Right lobe of liver (tissue), 6 donors: ENCODE data around the gene ADCY9. TPM values are rescaled to one million over a fixed set of nuclear protein-coding genes. Genes with fewer than 3 reads are reported as not detected.
"Not testable (repeated sequence)": the region's sequence is repeated elsewhere in the genome, so short reads cannot be mapped to it uniquely, and the experiment has no call there.

ENCODE experiments used
- ATAC-seq, 4 donors: fragments of 200-7000 bp; cut with Tn5 transposase; one replicate each; pipeline ENCODE4 v1.9.1; 2020; ENCODE audit warnings: mild to moderate bottlenecking in 4 of 4, moderate library complexity in 4 of 4
- DNase-seq, 3 donors: peaks; one replicate each; pipeline ENCODE4 v3.0.0-alpha.2; 2020
- H3K27ac ChIP-seq, 3 donors: fragments of 200-600 bp; one replicate each; pipeline ENCODE4 v1.8.0; 2022
- H3K27me3 ChIP-seq, 2 donors: fragments of 200-600 bp; one replicate each; pipeline ENCODE4 v1.8.0; 2022
- H3K36me3 ChIP-seq, 4 donors: fragments of 200-600 bp; sonication (generic) in 1 of 4; one replicate each; pipeline versions ENCODE4 v1.5.1 to v1.8.0; 2017 to 2022; ENCODE audit warnings: control low read depth in 1 of 4
- H3K4me1 ChIP-seq, 4 donors: fragments of 200-600 bp; sonication (generic) in 1 of 4; one replicate each; pipeline versions ENCODE4 v1.5.1 to v1.8.0; 2017 to 2022; ENCODE audit warnings: control low read depth in 1 of 4
- H3K4me3 ChIP-seq, 3 donors: fragments of 200-600 bp; one replicate each; pipeline ENCODE4 v1.8.0; 2022
- H3K9me3 ChIP-seq, 4 donors: fragments of 200-600 bp; sonication (generic) in 1 of 4; one replicate each; pipeline versions ENCODE4 v1.5.1 to v1.8.0; 2017 to 2022; ENCODE audit warnings: control low read depth in 1 of 4
- POLR2A ChIP-seq: fragments of 450-650 bp; IDR thresholded peaks from one replicate; pipeline ENCODE4 v1.6.1; 2017; ENCODE audit warnings: antibody characterized with exemption, mild to moderate bottlenecking
- WGBS: methylation state at CpG from one replicate; pipeline ENCODE4 v1.1.6; 2018; ENCODE audit warnings: low coverage, low lambda C conversion rate; ENCODE audit not compliant: insufficient coverage; ENCODE audit errors: missing lambda C conversion rate; 5-methylcytosine and 5-hydroxymethylcytosine counted together
- intact Hi-C, 2 donors: fragments of 100-400 bp; cut with DNase I; formaldehyde crosslinking; loops; one replicate each; pipeline versions ENCODE4 v1.11.2 to v1.14.1; 2022
- total RNA-seq, 6 experiments: library from RNA; depleted of rRNA in 2 of 6; stranded (reverse); fragments of >200 nt in 2 of 6; fragmentation: NEBNext Ultra II Directional in 3 of 6; extraction: Animal tissue kit (Norgen Biotek cat#: 25700) in 3 of 6; gene quantifications; one replicate each; pipeline versions ENCODE4 v1.1.0 to v1.2.4, GENCODE V29; 2016 to 2023
- TF ChIP-seq, protein P1 (sequence below), 4 donors: fragments of 200-600 bp in 3 of 4; fragments of 450-650 bp in 1 of 4; IDR thresholded peaks; one replicate each; pipeline versions ENCODE4 v1.5.1 to v1.8.0; 2016 to 2022; ENCODE audit warnings: antibody characterized with exemption in 4 of 4, mild to moderate bottlenecking in 2 of 4
- donor health status: DM: no; HTN: yes; CAD: no.
- donor health status: DM: no; HTN: no; CAD: no.
- donor health status: DM: no; HTN: no; CAD: no.
- donor health status: DM: no; HTN: yes; CAD: no.
- donor health status: DM: no; HTN: yes; CAD: no.

ADCY9 gene
- total RNA-seq, 6 experiments from 2014 or later, result 17.3 to 41.5 (median 25.6) TPM

DNA sequence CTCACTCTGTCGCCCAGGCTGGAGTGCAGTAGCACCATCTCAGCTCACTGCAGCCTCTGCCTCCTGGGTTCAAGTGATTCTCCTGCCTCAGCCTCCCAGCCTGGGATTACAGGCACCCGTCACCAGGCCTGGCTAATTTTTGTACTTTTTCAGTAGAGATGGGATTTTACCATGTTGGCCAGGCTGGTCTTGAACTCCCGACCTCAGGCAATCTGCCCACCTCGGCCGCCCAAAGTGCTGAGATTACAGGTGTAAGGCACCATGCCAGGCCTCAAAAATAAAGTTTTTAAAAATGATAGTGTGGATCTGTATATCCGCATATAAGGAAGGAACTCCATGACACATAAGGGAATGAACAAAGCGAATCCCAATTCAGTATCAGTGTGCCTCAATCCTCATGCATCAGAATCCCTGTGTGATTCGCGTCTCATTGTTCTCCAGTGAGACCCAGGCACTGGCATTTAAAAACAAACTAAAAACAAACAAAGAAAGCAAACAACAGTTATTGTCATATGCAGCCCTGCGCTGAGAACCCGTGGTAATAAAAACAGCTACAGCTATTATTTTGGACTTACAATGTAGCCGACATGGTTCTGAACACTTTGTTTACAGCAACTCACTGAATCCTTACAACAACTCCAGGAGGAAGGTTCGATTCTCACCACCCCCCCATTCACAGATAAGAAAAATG, 181.6 kb downstream of the ADCY9 start:
- no peak for TF ChIP-seq POLR2A
- TF ChIP-seq, protein P1, sequence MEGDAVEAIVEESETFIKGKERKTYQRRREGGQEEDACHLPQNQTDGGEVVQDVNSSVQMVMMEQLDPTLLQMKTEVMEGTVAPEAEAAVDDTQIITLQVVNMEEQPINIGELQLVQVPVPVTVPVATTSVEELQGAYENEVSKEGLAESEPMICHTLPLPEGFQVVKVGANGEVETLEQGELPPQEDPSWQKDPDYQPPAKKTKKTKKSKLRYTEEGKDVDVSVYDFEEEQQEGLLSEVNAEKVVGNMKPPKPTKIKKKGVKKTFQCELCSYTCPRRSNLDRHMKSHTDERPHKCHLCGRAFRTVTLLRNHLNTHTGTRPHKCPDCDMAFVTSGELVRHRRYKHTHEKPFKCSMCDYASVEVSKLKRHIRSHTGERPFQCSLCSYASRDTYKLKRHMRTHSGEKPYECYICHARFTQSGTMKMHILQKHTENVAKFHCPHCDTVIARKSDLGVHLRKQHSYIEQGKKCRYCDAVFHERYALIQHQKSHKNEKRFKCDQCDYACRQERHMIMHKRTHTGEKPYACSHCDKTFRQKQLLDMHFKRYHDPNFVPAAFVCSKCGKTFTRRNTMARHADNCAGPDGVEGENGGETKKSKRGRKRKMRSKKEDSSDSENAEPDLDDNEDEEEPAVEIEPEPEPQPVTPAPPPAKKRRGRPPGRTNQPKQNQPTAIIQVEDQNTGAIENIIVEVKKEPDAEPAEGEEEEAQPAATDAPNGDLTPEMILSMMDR (IDR thresholded peaks at IDR 0.05), result no peak
- Histone ChIP-seq H3K4me1 (peaks cover 0 to 9% (median 0%) of the 10 kb centered on the region in 4 donors), H3K27ac (no peak overlapping the region), H3K27me3 (no peaks in the 10 kb centered on the region), H3K4me3 (no peak overlapping the region), H3K9me3 (no peaks in the 10 kb centered on the region), H3K36me3 (no peaks in the 10 kb centered on the region)
- no peak for ATAC-seq
- intact Hi-C loops, result no loop called here
- no peak for DNase-seq
- WGBS, result 60% methylated on average over 12 of the region's 13 CpGs

- H3K9me3 ChIP-seq, ATAC-seq, intact Hi-C loops, H3K27ac ChIP-seq, H3K4me1 ChIP-seq, H3K36me3 ChIP-seq, H3K4me3 ChIP-seq, H3K27me3 ChIP-seq, DNase-seq: not testable (repeated sequence)
- 85% methylated on average over 2 of the region's 2 CpGs for WGBS
Measured at GRCh38 chr16:3927147-3927546, 189.1 kb downstream of the ADCY9 start.

DNA sequence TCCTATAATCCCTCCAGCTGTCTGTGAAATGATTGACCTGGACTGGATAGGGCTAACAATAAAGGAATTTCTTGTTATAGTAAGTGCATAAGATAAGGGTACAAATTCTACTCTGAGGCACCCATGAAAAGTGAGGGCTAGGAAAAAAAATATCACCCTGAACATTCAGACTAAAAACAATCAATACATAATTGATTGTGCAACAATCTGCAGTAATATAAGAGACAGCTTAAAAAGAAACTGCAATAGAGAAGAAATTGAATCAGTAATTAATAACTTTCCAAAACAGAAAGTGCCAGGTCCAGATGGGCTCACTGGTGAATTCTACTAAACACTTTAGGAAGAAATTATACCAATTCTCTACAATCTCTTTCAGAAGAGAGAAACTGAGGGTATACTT, 191.5 kb downstream of the ADCY9 start:
- Histone ChIP-seq H3K4me1 (peaks cover 0 to 2% (median 0%) of the 10 kb centered on the region in 4 donors), H3K27me3 (no peaks in the 10 kb centered on the region), H3K4me3 (no peak overlapping the region), H3K9me3 (no peaks in the 10 kb centered on the region), H3K27ac (no peak overlapping the region), H3K36me3 (no peaks in the 10 kb centered on the region)
- ATAC-seq (no peak), DNase-seq (no peak)
- intact Hi-C loops, result no loop called here
- no peak for TF ChIP-seq POLR2A
- TF ChIP-seq, protein P1 (IDR thresholded peaks at IDR 0.05), result no peak

GRCh38 chr16:3922241-3922640, 194.0 kb downstream of the ADCY9 start:
- WGBS, result 42% methylated on average over 10 of the region's 13 CpGs
- intact Hi-C loops, result no loop called here
- no peak for TF ChIP-seq POLR2A
- no peaks in the 10 kb centered on the region for H3K27me3 ChIP-seq
- H3K36me3 ChIP-seq, result no peaks in the 10 kb centered on the region
- H3K4me1 ChIP-seq, result peaks cover 0 to 2% (median 0%) of the 10 kb centered on the region in 4 donors
- no peak overlapping the region for H3K27ac ChIP-seq
- H3K9me3 ChIP-seq, result no peaks in the 10 kb centered on the region
- ATAC-seq (no peak), DNase-seq (no peak)
- H3K4me3 ChIP-seq, result no peak overlapping the region

DNA sequence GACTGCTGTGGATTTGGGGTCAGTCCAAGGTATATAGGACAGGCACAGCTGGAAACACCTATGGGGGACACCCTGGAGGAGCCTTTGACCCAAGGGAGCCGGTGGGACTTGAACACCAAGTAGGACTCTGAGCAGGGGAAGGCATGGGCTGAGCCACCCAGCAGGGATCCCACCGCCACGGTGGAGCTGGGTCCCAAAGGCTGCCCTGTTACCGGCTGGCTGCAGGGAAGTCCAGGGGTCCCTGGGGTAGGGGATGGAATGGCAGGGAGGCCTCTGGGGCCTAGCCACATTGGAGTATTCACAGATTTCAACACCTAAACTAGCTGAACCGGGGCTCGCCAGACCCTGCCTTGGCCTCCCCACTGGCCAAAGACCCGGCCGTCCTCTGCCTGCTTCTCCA, 196.0 kb downstream of the ADCY9 start:
- 50% methylated on average over 1 of the region's 8 CpGs for WGBS
- DNase-seq, result no peak
- TF ChIP-seq, protein P1 (IDR thresholded peaks at IDR 0.05), result no peak
- TF ChIP-seq POLR2A, result no peak
- intact Hi-C loops, result no loop called here
- H3K27ac ChIP-seq, result no peak overlapping the region
- H3K4me3 ChIP-seq, result no peak overlapping the region
- peaks cover 0 to 2% (median 0%) of the 10 kb centered on the region in 4 donors for H3K4me1 ChIP-seq
- no peak for ATAC-seq
- H3K27me3 ChIP-seq, result no peaks in the 10 kb centered on the region
- H3K36me3 ChIP-seq, result no peaks in the 10 kb centered on the region
- H3K9me3 ChIP-seq, result no peaks in the 10 kb centered on the region

DNA sequence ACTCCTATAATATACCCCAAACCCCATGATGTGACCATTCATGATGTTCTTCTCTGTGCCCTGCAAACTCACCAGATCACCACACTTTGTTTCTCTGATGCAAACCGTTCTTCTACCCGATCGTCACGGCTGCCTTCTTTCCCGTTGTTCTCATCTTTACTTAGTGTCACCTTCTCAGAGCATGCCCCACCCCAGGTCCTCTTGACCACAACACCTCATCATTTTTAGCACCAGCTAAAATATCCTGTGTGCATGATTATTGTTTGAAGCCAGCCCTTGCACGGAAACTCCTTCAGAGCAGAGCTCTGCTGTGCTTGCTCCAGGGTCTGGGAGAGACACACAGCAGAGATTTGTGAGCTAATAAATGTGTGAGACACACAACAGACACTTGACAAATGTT, 196.8 kb downstream of the ADCY9 start:
- intact Hi-C loops, result no loop called here
- no peak for ATAC-seq
- no peaks in the 10 kb centered on the region for H3K9me3 ChIP-seq
- no peak for DNase-seq
- TF ChIP-seq POLR2A, result no peak
- TF ChIP-seq, protein P1 (IDR thresholded peaks at IDR 0.05), result no peak
- no peaks in the 10 kb centered on the region for H3K4me1 ChIP-seq
- H3K27me3 ChIP-seq, result no peaks in the 10 kb centered on the region
- no peak overlapping the region for H3K4me3 ChIP-seq
- H3K36me3 ChIP-seq, result no peaks in the 10 kb centered on the region
- no peak overlapping the region for H3K27ac ChIP-seq
- whole genome bisulfite sequencing, result 83% methylated on average over 6 of the region's 6 CpGs
